ENCODE results near the gene TENT5C. TPM values are rescaled to one million over a fixed set of nuclear protein-coding genes. Genes with fewer than 3 reads are reported as not detected.

The TENT5C gene
- total RNA-seq, 1 donor from 2014 or later = 59.3 TPM

DNA sequence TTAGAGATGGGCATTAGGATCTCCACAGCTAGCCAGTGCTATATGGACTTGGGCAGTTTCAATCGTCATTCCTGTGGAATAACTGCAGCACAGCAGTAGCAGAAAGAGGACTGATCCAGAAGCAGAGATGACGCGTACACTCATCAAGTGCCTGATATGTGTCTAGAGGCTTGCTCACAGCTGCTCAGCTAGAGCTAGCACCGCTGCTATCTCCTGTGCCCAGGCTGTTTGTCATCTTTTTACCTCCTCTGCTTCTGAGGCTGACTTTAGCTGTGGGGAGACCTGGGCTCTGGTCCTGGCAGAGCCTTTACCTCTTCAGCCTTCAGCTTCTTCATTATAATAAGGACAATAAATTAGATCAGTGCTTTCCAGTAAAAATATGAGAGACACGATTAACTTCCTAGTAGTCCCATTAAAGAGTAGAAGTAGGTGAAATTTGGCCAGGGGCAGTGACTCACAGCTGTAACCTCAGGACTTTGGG, 5.3 kb downstream of the TENT5C start:
- no peak for TF ChIP-seq CTCF (IDR thresholded peaks at IDR 0.05)
- peak overlapping the region; percentile 48 for H3K27ac Mint-ChIP-seq
- ATAC-seq (ENCODE audit: low read depth) (no peak), DNase-seq (peak; percentile 8)
- H3K4me1 Mint-ChIP-seq = peaks cover 87% of the 10 kb centered on the region
- ChIA-PET POLR2A (interaction anchor here (1.1 to 40.7 kb wide), 4 partner anchors 12 to 48 kb away, joined by 4 to 1269 read pairs (median 126); no protein-coding TSS in a partner anchor), CTCF (interaction anchor here (0.6 to 4.8 kb wide), 3 partner anchors 17 to 98 kb away, joined by 3 to 21 read pairs (median 3); no protein-coding TSS in a partner anchor)
- intact Hi-C loops (cut with micrococcal nuclease) = no loop called here
- H3K27me3 Mint-ChIP-seq = no peaks in the 10 kb centered on the region
- no peak overlapping the region for H3K4me3 Mint-ChIP-seq
- H3K36me3 Mint-ChIP-seq (ENCODE audit: low read depth) = peaks cover 78% of the 10 kb centered on the region
- no peaks in the 10 kb centered on the region for H3K9me3 Mint-ChIP-seq

DNA sequence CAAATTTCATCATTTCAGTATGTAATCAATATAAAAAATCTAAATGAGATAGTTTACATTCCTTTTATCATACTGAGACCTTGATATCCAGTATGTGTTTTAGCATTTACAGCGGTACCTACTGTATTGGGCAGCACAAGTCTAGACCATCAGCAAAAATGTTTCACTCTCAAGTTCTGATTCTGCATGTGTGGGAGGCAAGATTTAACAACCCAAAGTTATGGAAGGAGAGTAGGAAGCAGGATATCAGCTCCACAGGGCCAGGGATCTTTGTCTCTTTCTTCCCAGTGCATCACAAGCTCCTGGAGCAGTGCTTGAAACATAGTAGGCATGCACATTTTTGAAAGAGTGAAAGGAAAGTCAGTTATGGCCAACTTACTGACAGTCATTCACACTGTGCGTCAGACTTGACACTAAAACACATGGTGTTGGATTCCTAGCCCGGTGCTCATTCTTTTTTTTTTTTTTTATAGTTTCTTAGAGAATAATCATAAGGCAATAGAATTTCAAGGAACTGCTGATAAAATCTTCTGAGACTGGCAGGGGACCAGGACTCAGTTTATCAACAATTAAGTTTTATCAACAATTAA, 6.1 kb downstream of the TENT5C start:
- Mint-ChIP-seq H3K27me3 (no peaks in the 10 kb centered on the region), H3K4me1 (peaks cover 95% of the 10 kb centered on the region), H3K4me3 (no peak overlapping the region), H3K9me3 (no peaks in the 10 kb centered on the region), H3K36me3 (ENCODE audit: low read depth) (peaks cover 80% of the 10 kb centered on the region), H3K27ac (peak overlapping the region; percentile 81)
- intact Hi-C loops (cut with micrococcal nuclease) = no loop called here
- no peak for ATAC-seq (ENCODE audit: low read depth)
- POLR2A ChIA-PET = interaction anchor here (0.7 to 40.7 kb wide), 6 partner anchors 11 to 1098 kb away, joined by 3 to 1269 read pairs (median 4); no protein-coding TSS in a partner anchor
- CTCF ChIA-PET = interaction anchor here (1.3 to 4.8 kb wide), 4 partner anchors 15 to 77 kb away, joined by 3 to 21 read pairs (median 4); no protein-coding TSS in a partner anchor
- DNase-seq = no peak
- TF ChIP-seq CTCF (IDR thresholded peaks at IDR 0.05) = no peak

- TF ChIP-seq CTCF (IDR thresholded peaks at IDR 0.05) = no peak
- Mint-ChIP-seq H3K27ac (peak overlapping the region; percentile 81), H3K4me1 (peaks cover 98% of the 10 kb centered on the region), H3K9me3 (no peaks in the 10 kb centered on the region), H3K36me3 (ENCODE audit: low read depth) (peaks cover 78% of the 10 kb centered on the region), H3K27me3 (no peaks in the 10 kb centered on the region), H3K4me3 (peak overlapping the region; percentile 56)
- intact Hi-C loops (cut with micrococcal nuclease) = no loop called here
- DNase-seq (peak; percentile 15), ATAC-seq (ENCODE audit: low read depth) (peak; percentile 38)
- ChIA-PET POLR2A (interaction anchor here (0.7 to 40.7 kb wide), 7 partner anchors 11 to 1098 kb away, joined by 3 to 1269 read pairs (median 4); no protein-coding TSS in a partner anchor), CTCF (interaction anchor here (1.3 to 4.8 kb wide), 4 partner anchors 14 to 78 kb away, joined by 3 to 21 read pairs (median 4); no protein-coding TSS in a partner anchor)
Observed at GRCh38 chr1:117612517-117613248, 6.8 kb downstream of the TENT5C start.

- Mint-ChIP-seq H3K27me3 (no peaks in the 10 kb centered on the region), H3K27ac (peak overlapping the region; percentile 81), H3K36me3 (ENCODE audit: low read depth) (peaks cover 79% of the 10 kb centered on the region)
Observed at GRCh38 chr1:117613249-117613968, 7.6 kb downstream of the TENT5C start.

More at GRCh38 chr1:117613249-117613968, 7.6 kb downstream of the TENT5C start:
- DNase-seq (peak; percentile 0), ATAC-seq (ENCODE audit: low read depth) (no peak)
- intact Hi-C loops (cut with micrococcal nuclease) = no loop called here
- H3K4me1 Mint-ChIP-seq = peaks cover 98% of the 10 kb centered on the region
- POLR2A ChIA-PET = interaction anchor here (1.0 to 40.7 kb wide), 3 partner anchors 10 to 79 kb away, joined by 3 to 1269 read pairs (median 248); no protein-coding TSS in a partner anchor
- TF ChIP-seq CTCF (IDR thresholded peaks at IDR 0.05) = no peak
- no peaks in the 10 kb centered on the region for H3K9me3 Mint-ChIP-seq
- H3K4me3 Mint-ChIP-seq = peak overlapping the region; percentile 44
- CTCF ChIA-PET = interaction anchor here (1.3 to 4.8 kb wide), 4 partner anchors 14 to 86 kb away, joined by 3 to 21 read pairs (median 4); no protein-coding TSS in a partner anchor

Measured in activated B cell treated with CpG ODN at 0.5 μM for 24 hours (primary cell).